Measurements from ENCODE around the gene FAM114A1. TPM values are rescaled to one million over a fixed set of nuclear protein-coding genes. Genes with fewer than 3 reads are reported as not detected.

FAM114A1 gene
- total RNA-seq, 1 donor from 2014 or later: 33.9 TPM

DNA sequence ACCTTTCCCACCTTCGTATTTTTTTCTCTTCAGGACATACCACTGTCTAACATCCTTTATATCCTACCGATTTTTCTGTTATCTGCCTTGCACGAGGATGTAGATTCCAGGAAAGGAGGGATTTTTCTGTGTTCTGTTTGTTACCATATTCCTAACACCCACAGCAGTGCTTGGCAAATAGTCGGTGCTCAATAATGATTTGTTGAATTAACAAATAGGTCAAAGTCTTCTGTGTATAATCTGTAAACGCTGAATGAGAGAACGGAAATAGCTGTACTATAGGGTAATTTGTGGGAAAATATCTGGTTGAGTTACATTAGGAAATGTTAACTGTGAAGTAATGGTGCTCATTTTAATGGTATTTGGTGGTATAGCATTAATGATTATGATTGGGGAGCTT lies 83.1 kb downstream of the FAM114A1 start:
- no peaks in the 10 kb centered on the region for H3K9me3 Mint-ChIP-seq
- TF ChIP-seq, protein P1, sequence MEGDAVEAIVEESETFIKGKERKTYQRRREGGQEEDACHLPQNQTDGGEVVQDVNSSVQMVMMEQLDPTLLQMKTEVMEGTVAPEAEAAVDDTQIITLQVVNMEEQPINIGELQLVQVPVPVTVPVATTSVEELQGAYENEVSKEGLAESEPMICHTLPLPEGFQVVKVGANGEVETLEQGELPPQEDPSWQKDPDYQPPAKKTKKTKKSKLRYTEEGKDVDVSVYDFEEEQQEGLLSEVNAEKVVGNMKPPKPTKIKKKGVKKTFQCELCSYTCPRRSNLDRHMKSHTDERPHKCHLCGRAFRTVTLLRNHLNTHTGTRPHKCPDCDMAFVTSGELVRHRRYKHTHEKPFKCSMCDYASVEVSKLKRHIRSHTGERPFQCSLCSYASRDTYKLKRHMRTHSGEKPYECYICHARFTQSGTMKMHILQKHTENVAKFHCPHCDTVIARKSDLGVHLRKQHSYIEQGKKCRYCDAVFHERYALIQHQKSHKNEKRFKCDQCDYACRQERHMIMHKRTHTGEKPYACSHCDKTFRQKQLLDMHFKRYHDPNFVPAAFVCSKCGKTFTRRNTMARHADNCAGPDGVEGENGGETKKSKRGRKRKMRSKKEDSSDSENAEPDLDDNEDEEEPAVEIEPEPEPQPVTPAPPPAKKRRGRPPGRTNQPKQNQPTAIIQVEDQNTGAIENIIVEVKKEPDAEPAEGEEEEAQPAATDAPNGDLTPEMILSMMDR (conservative IDR thresholded peaks at IDR 0.05): no peak
- peaks cover 12% of the 10 kb centered on the region for H3K27me3 Mint-ChIP-seq
- no peak overlapping the region for H3K27ac Mint-ChIP-seq
- peaks cover 11% of the 10 kb centered on the region for H3K4me1 Mint-ChIP-seq (ENCODE audit: unreplicated experiment)
- no peak for DNase-seq (ENCODE audit: extremely low spot score, unreplicated experiment)
- H3K4me3 Mint-ChIP-seq: no peak overlapping the region
- no peaks in the 10 kb centered on the region for H3K36me3 Mint-ChIP-seq

DNA sequence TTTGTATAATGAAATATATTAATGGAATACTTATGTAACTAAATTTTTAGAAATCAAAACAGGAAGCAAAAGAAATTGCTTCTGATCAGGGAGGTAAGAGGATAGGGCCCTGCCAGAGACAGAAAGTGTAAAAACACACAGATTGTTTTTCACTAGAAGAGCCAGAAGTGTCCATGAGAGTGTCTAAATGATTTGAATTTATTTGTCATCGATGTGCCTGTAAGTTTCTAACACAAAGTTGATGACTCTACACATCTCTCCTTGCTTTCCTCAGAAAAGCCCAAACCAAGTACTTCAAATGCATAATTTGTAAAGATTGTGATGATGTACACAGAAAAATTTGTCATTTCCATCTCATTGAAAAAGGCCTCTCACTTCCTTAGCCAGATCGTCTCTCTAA lies 84.0 kb downstream of the FAM114A1 start:
- Mint-ChIP-seq H3K27ac (no peak overlapping the region), H3K27me3 (peaks cover 12% of the 10 kb centered on the region), H3K36me3 (no peaks in the 10 kb centered on the region), H3K9me3 (no peaks in the 10 kb centered on the region), H3K4me1 (ENCODE audit: unreplicated experiment) (peaks cover 11% of the 10 kb centered on the region), H3K4me3 (no peak overlapping the region)
- TF ChIP-seq, protein P1 (conservative IDR thresholded peaks at IDR 0.05): no peak
- DNase-seq (ENCODE audit: extremely low spot score, unreplicated experiment): no peak

DNA sequence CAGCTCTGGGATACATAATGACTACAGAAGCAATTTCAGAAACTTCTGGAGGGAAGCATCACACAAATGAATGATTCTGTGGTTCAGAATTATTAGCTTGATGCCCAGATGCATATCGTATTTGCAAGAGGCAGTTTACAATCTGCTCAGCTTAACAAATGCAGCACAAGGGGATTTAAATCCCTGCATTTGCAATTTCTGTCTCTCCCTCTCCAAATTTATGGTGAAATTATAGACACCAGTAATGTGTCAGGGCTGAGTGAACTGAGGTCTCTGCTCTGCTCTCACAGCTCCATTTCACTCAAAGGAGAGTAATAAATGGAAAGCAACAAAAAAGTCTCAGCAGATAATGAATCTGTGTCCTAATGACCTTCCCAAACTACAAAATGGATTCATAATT lies 84.4 kb downstream of the FAM114A1 start:
- Mint-ChIP-seq H3K4me1 (ENCODE audit: unreplicated experiment) (peaks cover 11% of the 10 kb centered on the region), H3K4me3 (no peak overlapping the region), H3K27me3 (peaks cover 12% of the 10 kb centered on the region), H3K36me3 (no peaks in the 10 kb centered on the region), H3K9me3 (no peaks in the 10 kb centered on the region), H3K27ac (no peak overlapping the region)
- no peak for DNase-seq (ENCODE audit: extremely low spot score, unreplicated experiment)
- TF ChIP-seq, protein P1 (conservative IDR thresholded peaks at IDR 0.05): no peak

DNA sequence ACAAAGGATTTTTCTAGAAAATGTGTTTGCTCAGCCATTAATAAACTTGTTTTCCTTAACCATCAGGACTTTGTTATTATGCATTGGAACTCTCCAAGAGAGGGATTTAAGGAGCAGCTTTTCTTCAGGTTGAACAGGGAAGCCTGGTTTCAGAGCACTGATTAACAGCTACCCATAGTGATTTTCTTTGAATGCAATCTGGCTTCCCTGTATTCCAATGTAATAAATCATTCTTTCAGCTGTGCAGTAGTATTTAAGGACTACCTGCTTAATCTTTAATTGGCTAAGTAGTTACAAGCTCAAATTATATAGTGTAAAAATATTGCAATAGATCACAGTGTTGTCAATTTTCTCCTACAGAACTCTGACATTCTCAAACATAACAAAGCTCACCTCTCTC lies 87.1 kb downstream of the FAM114A1 start:
- no peaks in the 10 kb centered on the region for H3K9me3 Mint-ChIP-seq
- TF ChIP-seq, protein P1 (conservative IDR thresholded peaks at IDR 0.05): no peak
- H3K4me3 Mint-ChIP-seq: no peak overlapping the region
- no peak overlapping the region for H3K27ac Mint-ChIP-seq
- DNase-seq (ENCODE audit: extremely low spot score, unreplicated experiment): no peak
- peaks cover 5% of the 10 kb centered on the region for H3K4me1 Mint-ChIP-seq (ENCODE audit: unreplicated experiment)
- H3K36me3 Mint-ChIP-seq: no peaks in the 10 kb centered on the region
- H3K27me3 Mint-ChIP-seq: peaks cover 15% of the 10 kb centered on the region

DNA sequence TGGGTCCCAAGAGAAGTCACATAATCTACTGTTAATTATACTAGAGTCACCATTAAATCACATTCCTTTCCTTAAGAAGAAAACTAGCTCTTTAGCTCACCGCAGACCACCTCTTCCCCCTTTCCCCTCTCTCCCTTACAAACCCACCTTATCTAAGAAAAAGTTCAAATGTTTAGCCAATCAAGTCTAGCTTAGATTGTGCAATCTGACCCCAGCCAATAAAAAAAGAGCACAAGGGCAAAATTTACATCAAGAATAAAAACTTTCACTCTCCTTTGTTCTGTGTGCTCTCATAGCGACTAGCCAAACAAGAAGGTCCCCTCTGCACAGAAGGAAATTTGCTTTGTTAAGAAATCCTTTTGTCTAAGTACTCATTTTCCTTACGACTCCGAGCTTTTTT lies 88.4 kb downstream of the FAM114A1 start:
- H3K27ac Mint-ChIP-seq: no peak overlapping the region
- H3K9me3 Mint-ChIP-seq: no peaks in the 10 kb centered on the region
- H3K4me1 Mint-ChIP-seq (ENCODE audit: unreplicated experiment): peaks cover 4% of the 10 kb centered on the region

More for the DNA sequence above, 88.4 kb downstream of the FAM114A1 start:
- Mint-ChIP-seq H3K27me3 (peaks cover 15% of the 10 kb centered on the region), H3K36me3 (no peaks in the 10 kb centered on the region), H3K4me3 (no peak overlapping the region)
- DNase-seq (ENCODE audit: extremely low spot score, unreplicated experiment): no peak
- TF ChIP-seq, protein P1 (conservative IDR thresholded peaks at IDR 0.05): no peak
